ENCODE results near the gene HOXA9. TPM values are rescaled to one million over a fixed set of nuclear protein-coding genes. Genes with fewer than 3 reads are reported as not detected.

HOXA9 gene
- total and polyA plus RNA-seq, 2 of the 8 experiments (the other 6 are each of a cell fraction or from before 2014, with no cell fraction given): not detected

- POLR2A ChIA-PET (ENCODE audit: partially characterized antibody): no interaction called here
- no peak overlapping the region for H3K4me3 ChIP-seq (ENCODE audit: extremely low read depth in 1 of 4, insufficient read depth in 2 of 4, low read depth in 3 of 4, low read length in 4 of 4)
- DNase-seq (ENCODE audit: low read depth in 1 of 2, low spot score in 2 of 2): peak in 1 of 2 experiments; percentile 86
- TF ChIP-seq RNF2 (IDR thresholded peaks at IDR 0.05; ENCODE audit: borderline replicate concordance, low read depth, low read length, missing control alignments, poor library complexity, severe bottlenecking) (peak; percentile 66), TBP (IDR thresholded peaks at IDR 0.05; ENCODE audit: low read depth, low read length) (no peak), CHD2 (IDR thresholded peaks at IDR 0.05; ENCODE audit: low read length) (no peak), KDM5A (IDR thresholded peaks at IDR 0.05; ENCODE audit: low read length) (no peak), MAX (IDR thresholded peaks at IDR 0.05) (no peak), EZH2 (IDR thresholded peaks at IDR 0.05; ENCODE audit: low read depth, low read length, severe bottlenecking) (peak; percentile 87), RAD21 (IDR thresholded peaks at IDR 0.05 in 1 of 2, conservative IDR thresholded peaks at IDR 0.05 in 1 of 2; ENCODE audit: low read depth in 2 of 2, low read length in 2 of 2) (peak; percentile 79 to 84), SUZ12 (IDR thresholded peaks at IDR 0.05; ENCODE audit: low read length) (peak; percentile 75), ATF3 (IDR thresholded peaks at IDR 0.05; ENCODE audit: insufficient read depth, low read depth, low read length) (no peak), BRCA1 (IDR thresholded peaks at IDR 0.05; ENCODE audit: low read depth, low read length) (no peak), CBX8 (IDR thresholded peaks at IDR 0.05; ENCODE audit: borderline replicate concordance, low read depth, low read length) (no peak)
Measured at GRCh38 chr7:27210441-27211083, 45.2 kb upstream of the HOXA9 start.

More at GRCh38 chr7:27210441-27211083, 45.2 kb upstream of the HOXA9 start:
- H2BK12ac ChIP-seq (ENCODE audit: low read depth, low read length): no peak overlapping the region
- no peak overlapping the region for H4K8ac ChIP-seq (ENCODE audit: extremely low read depth, insufficient read depth, low read length)
- no peak overlapping the region for H4K91ac ChIP-seq (replicated peaks; ENCODE audit: insufficient read length, low read length)
- H2BK120ac ChIP-seq (replicated peaks; ENCODE audit: low read depth, low read length): no peak overlapping the region
- H4K20me1 ChIP-seq (replicated peaks in 1 of 2; ENCODE audit: control insufficient read depth in 1 of 2, insufficient read depth in 2 of 2, low read length in 2 of 2): peaks cover 16 to 33% of the 10 kb centered on the region in 2 experiments
- H3K23me2 ChIP-seq (ENCODE audit: low read depth, low read length): no peaks in the 10 kb centered on the region; the same call in 1 of the 2 replicates
- no peak overlapping the region for H2BK15ac ChIP-seq (ENCODE audit: low read length)
- no peak overlapping the region for H3K56ac ChIP-seq (replicated peaks; ENCODE audit: insufficient read length, low read depth, low read length)
- H2AFZ ChIP-seq (ENCODE audit: low read length): no peak overlapping the region
- H3K4me1 ChIP-seq (replicated peaks in 1 of 4; ENCODE audit: control insufficient read depth in 3 of 4, insufficient read depth in 4 of 4, low read length in 3 of 4): peaks cover 6 to 17% (median 12%) of the 10 kb centered on the region in 4 experiments
- peak; percentile 57 for FAIRE-seq
- H3K9ac ChIP-seq (replicated peaks in 1 of 4; ENCODE audit: extremely low read depth in 1 of 4, low read depth in 3 of 4, low read length in 3 of 4): no peak overlapping the region
- H3K23ac ChIP-seq (ENCODE audit: insufficient read length): no peak overlapping the region
- H3K14ac ChIP-seq (ENCODE audit: insufficient read length): no peak overlapping the region
- H3K79me2 ChIP-seq (ENCODE audit: control insufficient read depth in 1 of 2, insufficient read depth in 2 of 2, low read length in 2 of 2): no peaks in the 10 kb centered on the region
- no peak overlapping the region for H3K27ac ChIP-seq (ENCODE audit: low read depth, low read length)
- CTCF ChIA-PET (ENCODE audit: partially characterized antibody): interaction anchor here (0.8 to 6.6 kb wide), 34 partner anchors 8 to 882 kb away, joined by 3 to 64 read pairs (median 4); partner anchors contain the start of genes EVX1, HOXA11, HOXA13 and HOXA7
- no peak overlapping the region for H2BK20ac ChIP-seq (ENCODE audit: low read length)
- no peak overlapping the region for H4K5ac ChIP-seq (ENCODE audit: insufficient read length, low read depth, low read length)
- H3K79me1 ChIP-seq (ENCODE audit: low read depth, low read length): no peaks in the 10 kb centered on the region
- no peak overlapping the region for H3K4me2 ChIP-seq (ENCODE audit: insufficient read depth in 1 of 2, low read depth in 2 of 2, low read length in 2 of 2)
- no peak overlapping the region for H3K4ac ChIP-seq (replicated peaks; ENCODE audit: insufficient read length, low read depth, low read length)
- 13% methylated on average over 31 of the region's 32 CpGs; no CpG with 5 or more reads in 1 of the 2 experiments for WGBS, 2 experiments (ENCODE audit: extremely low coverage in 1 of 2, insufficient coverage in 1 of 2, insufficient read length in 1 of 2, insufficient replicate concordance in 2 of 2, low coverage in 1 of 2, low lambda C conversion rate in 2 of 2, missing lambda C conversion rate in 1 of 2)
- H2BK5ac ChIP-seq (ENCODE audit: low read depth, low read length): no peak overlapping the region
- H3K36me3 ChIP-seq (ENCODE audit: control insufficient read depth in 2 of 4, insufficient read depth in 4 of 4, low read length in 3 of 4): peaks cover 0 to 4% (median 0%) of the 10 kb centered on the region in 4 experiments; a peak in 1 of 8 replicates
- no peaks in the 10 kb centered on the region for H3K9me3 ChIP-seq (ENCODE audit: insufficient read depth in 2 of 2, low read depth in 1 of 2, low read length in 1 of 2)
- no peak overlapping the region for H2AK5ac ChIP-seq (ENCODE audit: low read depth, low read length)
- H3K18ac ChIP-seq (ENCODE audit: extremely low read depth, low read length): no peak overlapping the region
- H3K27me3 ChIP-seq (replicated peaks in 1 of 4; ENCODE audit: control insufficient read depth in 3 of 4, extremely low read depth in 1 of 4, insufficient read depth in 3 of 4, low read length in 3 of 4): peaks cover 96 to 100% (median 99%) of the 10 kb centered on the region in 4 experiments

All from H1 (cell line).